Measurements from ENCODE around the gene EFNB3. TPM values are rescaled to one million over a fixed set of nuclear protein-coding genes. Genes with fewer than 3 reads are reported as not detected.
A peak's percentile ranks its signal among the peaks of the same experiment; 100 is the strongest.

The EFNB3 gene
- total RNA-seq, 1 donor, result 0.43 TPM

GRCh38 chr17:7687072-7687907, 17.7 kb upstream of the EFNB3 start, which contains the start of gene TP53:
TSS of gene TP53 (minus strand) at chr17:7687490. CDS start at chr17:7676594, 10,896 bp downstream.
- DNase-seq (ENCODE audit: low read depth), result peak; percentile 90
- peak within 1 kb of the TSS; percentile 93 for H3K4me3 ChIP-seq (ENCODE audit: low read depth, low read length)
- TF ChIP-seq CTCF (IDR thresholded peaks at IDR 0.05; ENCODE audit: insufficient read depth, low read depth, low read length), result peak; percentile 8

- peak; percentile 99 for DNase-seq (ENCODE audit: low read depth)
- TF ChIP-seq CTCF (IDR thresholded peaks at IDR 0.05; ENCODE audit: insufficient read depth, low read depth, low read length), result peak; percentile 90
- H3K4me3 ChIP-seq (ENCODE audit: low read depth, low read length), result peak within 1 kb of the TSS; percentile 93
Observed at GRCh38 chr17:7687908-7688807, 16.8 kb upstream of the EFNB3 start, which contains the start of gene WRAP53. TSS of gene WRAP53 (plus strand) at chr17:7688477. CDS start at chr17:7688649, 172 bp downstream.

GRCh38 chr17:7688808-7689316, 16.1 kb upstream of the EFNB3 start:
- peak overlapping the region; percentile 74 for H3K4me3 ChIP-seq (ENCODE audit: low read depth, low read length)
- no peak for TF ChIP-seq CTCF (IDR thresholded peaks at IDR 0.05; ENCODE audit: insufficient read depth, low read depth, low read length)
- DNase-seq (ENCODE audit: low read depth), result no peak

GRCh38 chr17:7695586-7695985, 9.4 kb upstream of the EFNB3 start:
- TF ChIP-seq CTCF (IDR thresholded peaks at IDR 0.05; ENCODE audit: insufficient read depth, low read depth, low read length), result no peak
- no peak for DNase-seq (ENCODE audit: low read depth)
- H3K4me3 ChIP-seq (ENCODE audit: low read depth, low read length), result no peak overlapping the region

- no peak overlapping the region for H3K4me3 ChIP-seq (ENCODE audit: low read depth, low read length)
- no peak for DNase-seq (ENCODE audit: low read depth)
- no peak for TF ChIP-seq CTCF (IDR thresholded peaks at IDR 0.05; ENCODE audit: insufficient read depth, low read depth, low read length)
Observed at GRCh38 chr17:7697828-7698588, 7.0 kb upstream of the EFNB3 start.

- H3K4me3 ChIP-seq (ENCODE audit: low read depth, low read length), result no peak overlapping the region
- TF ChIP-seq CTCF (IDR thresholded peaks at IDR 0.05; ENCODE audit: insufficient read depth, low read depth, low read length), result no peak
- no peak for DNase-seq (ENCODE audit: low read depth)
Observed at GRCh38 chr17:7700510-7700909, 4.5 kb upstream of the EFNB3 start.
